ENCODE results near the gene GPRC5C.

GRCh38 chr17:74396567-74396966 is 35.3 kb upstream of the GPRC5C start:
- no peak for TF ChIP-seq CTCF (IDR thresholded peaks at IDR 0.05)
- TF ChIP-seq EZH2 (IDR thresholded peaks at IDR 0.05; ENCODE audit: borderline replicate concordance, insufficient read depth, low read depth, low read length, poor library complexity, severe bottlenecking): no peak

All from B cell (primary cell).